Neural progenitor cell (in vitro differentiated cells): ENCODE data around the gene SYTL3. TPM values are rescaled to one million over a fixed set of nuclear protein-coding genes. Genes with fewer than 3 reads are reported as not detected.

Experiments used
- DNase-seq: peaks from one replicate; pipeline ENCODE4 v3.0.0-alpha.2; 2016; ENCODE audit warnings: low spot score
- H2AFZ ChIP-seq: fragments of 200-600 bp; sonication (generic); replicated peaks from 2 replicates; pipeline ENCODE4 v1.6.1; 2016; ENCODE audit warnings: antibody characterized with exemption
- H3F3A ChIP-seq: fragments of 200-600 bp; sonication (generic); 2 replicates; pipeline ENCODE4 v1.6.1; 2016; ENCODE audit warnings: antibody characterized with exemption, low read depth
- H3K27ac ChIP-seq: fragments of 200-600 bp; sonication (generic); 2 replicates; pipeline ENCODE4 v1.5.1; 2016; ENCODE audit warnings: mild to moderate bottlenecking
- H3K27me3 ChIP-seq: fragments of 200-600 bp; sonication (generic); 2 replicates; pipeline ENCODE4 v1.6.1; 2016; ENCODE audit warnings: mild to moderate bottlenecking, moderate library complexity
- H3K36me3 ChIP-seq: fragments of 200-600 bp; sonication (generic); 2 replicates; pipeline ENCODE4 v1.5.1; 2016
- H3K4me1 ChIP-seq: fragments of 200-600 bp; sonication (generic); 2 replicates; pipeline ENCODE4 v1.6.1; 2016; ENCODE audit warnings: mixed run types
- H3K4me2 ChIP-seq: fragments of 200-600 bp; sonication (generic); 2 replicates; pipeline ENCODE4 v1.6.1; 2016
- H3K4me3 ChIP-seq: fragments of 200-600 bp; sonication (generic); 2 replicates; pipeline ENCODE4 v1.5.1; 2016
- H3K79me2 ChIP-seq: fragments of 200-600 bp; sonication (generic); 2 replicates; pipeline ENCODE4 v1.6.1; 2016; ENCODE audit warnings: low read depth
- H3K9ac ChIP-seq: fragments of 200-600 bp; sonication (generic); 2 replicates; pipeline ENCODE4 v1.6.1; 2016
- H3K9me3 ChIP-seq: fragments of 200-600 bp; sonication (generic); 2 replicates; pipeline ENCODE4 v1.5.1; 2016; ENCODE audit warnings: low read depth
- H4K20me1 ChIP-seq: fragments of 200-600 bp; sonication (generic); 2 replicates; pipeline ENCODE4 v1.6.1; 2016; ENCODE audit warnings: low read depth
- H3K27ac Mint-ChIP-seq: 3 replicates; pipeline ENCODE4 v1.8.0; 2021; ENCODE audit warnings: mixed read lengths
- H3K27me3 Mint-ChIP-seq: 2 replicates; pipeline ENCODE4 v1.8.0; 2022; ENCODE audit warnings: low read depth, mild to moderate bottlenecking, inconsistent platforms, moderate library complexity, mixed read lengths; ENCODE audit not compliant: insufficient read depth
- H3K36me3 Mint-ChIP-seq: 3 replicates; pipeline ENCODE4 v1.8.0; 2021; ENCODE audit warnings: mixed read lengths
- H3K4me1 Mint-ChIP-seq: 3 replicates; pipeline ENCODE4 v1.8.0; 2021; ENCODE audit warnings: mixed read lengths
- H3K4me3 Mint-ChIP-seq: 3 replicates; pipeline ENCODE4 v1.8.0; 2021; ENCODE audit warnings: mild to moderate bottlenecking, moderate library complexity, mixed read lengths
- H3K9me3 Mint-ChIP-seq: 3 replicates; pipeline ENCODE4 v1.8.0; 2020; ENCODE audit warnings: mixed read lengths
- EZH2 ChIP-seq: fragments of 200-600 bp; sonication (generic); IDR thresholded peaks from 2 replicates; pipeline ENCODE4 v1.6.1; 2017; ENCODE audit warnings: antibody characterized with exemption, mild to moderate bottlenecking, moderate library complexity
- EZH2phosphoT487 ChIP-seq: fragments of 200-600 bp; sonication (generic); IDR thresholded peaks from 2 replicates; pipeline ENCODE4 v1.6.1; 2017; ENCODE audit warnings: antibody characterized with exemption
- total RNA-seq: library from RNA; depleted of rRNA; stranded (reverse); fragments of >200 nt; gene quantifications from 2 replicates; pipeline ENCODE4 v1.2.3, GENCODE V29; 2015; ENCODE audit warnings: low replicate concordance
- TF ChIP-seq, protein P1 (sequence below): fragments of 200-600 bp; sonication (generic); IDR thresholded peaks from 2 replicates; pipeline ENCODE4 v1.5.1; 2017; ENCODE audit warnings: antibody characterized with exemption, mild to moderate bottlenecking

The SYTL3 gene
- total RNA-seq, 1 donor from 2014 or later, result not detected

DNA sequence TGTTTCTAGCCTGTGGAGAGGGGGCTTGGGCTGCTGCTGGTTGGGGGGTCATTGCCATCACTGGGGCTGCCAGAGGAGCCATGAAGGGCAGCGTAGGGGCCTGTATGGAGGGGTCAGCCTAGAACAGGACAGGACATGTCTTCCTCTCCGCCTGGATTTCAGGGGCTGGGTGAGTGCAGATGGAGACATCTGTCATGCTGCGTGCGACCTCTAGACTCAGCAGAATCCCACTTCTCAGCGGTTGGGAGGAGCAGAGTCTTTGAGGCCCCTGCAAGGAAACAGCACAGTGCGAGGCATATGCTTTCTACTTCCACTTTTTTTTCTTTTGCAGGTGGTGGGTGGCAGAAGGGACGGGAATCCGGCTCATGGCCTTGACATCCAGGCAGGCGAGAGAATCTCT lies 101.4 kb downstream of the SYTL3 start:
- H3K9me3 ChIP-seq, result no peaks in the 10 kb centered on the region
- Mint-ChIP-seq H3K27me3 (peaks cover 6% of the 10 kb centered on the region), H3K27ac (peak overlapping the region; percentile 66), H3K36me3 (no peaks in the 10 kb centered on the region), H3K4me1 (peaks cover 30% of the 10 kb centered on the region), H3K4me3 (no peak overlapping the region), H3K9me3 (no peaks in the 10 kb centered on the region)
- peaks cover 5% of the 10 kb centered on the region for H3K4me1 ChIP-seq
- no peak overlapping the region for H3K27ac ChIP-seq
- H3K27me3 ChIP-seq, result no peaks in the 10 kb centered on the region
- no peak for DNase-seq
- H2AFZ ChIP-seq, result no peak overlapping the region
- no peaks in the 10 kb centered on the region for H3K36me3 ChIP-seq
- no peak overlapping the region for H3K4me2 ChIP-seq
- no peak overlapping the region for H3K4me3 ChIP-seq
- TF ChIP-seq, protein P1, sequence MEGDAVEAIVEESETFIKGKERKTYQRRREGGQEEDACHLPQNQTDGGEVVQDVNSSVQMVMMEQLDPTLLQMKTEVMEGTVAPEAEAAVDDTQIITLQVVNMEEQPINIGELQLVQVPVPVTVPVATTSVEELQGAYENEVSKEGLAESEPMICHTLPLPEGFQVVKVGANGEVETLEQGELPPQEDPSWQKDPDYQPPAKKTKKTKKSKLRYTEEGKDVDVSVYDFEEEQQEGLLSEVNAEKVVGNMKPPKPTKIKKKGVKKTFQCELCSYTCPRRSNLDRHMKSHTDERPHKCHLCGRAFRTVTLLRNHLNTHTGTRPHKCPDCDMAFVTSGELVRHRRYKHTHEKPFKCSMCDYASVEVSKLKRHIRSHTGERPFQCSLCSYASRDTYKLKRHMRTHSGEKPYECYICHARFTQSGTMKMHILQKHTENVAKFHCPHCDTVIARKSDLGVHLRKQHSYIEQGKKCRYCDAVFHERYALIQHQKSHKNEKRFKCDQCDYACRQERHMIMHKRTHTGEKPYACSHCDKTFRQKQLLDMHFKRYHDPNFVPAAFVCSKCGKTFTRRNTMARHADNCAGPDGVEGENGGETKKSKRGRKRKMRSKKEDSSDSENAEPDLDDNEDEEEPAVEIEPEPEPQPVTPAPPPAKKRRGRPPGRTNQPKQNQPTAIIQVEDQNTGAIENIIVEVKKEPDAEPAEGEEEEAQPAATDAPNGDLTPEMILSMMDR, result no peak
- TF ChIP-seq EZH2, result no peak
- TF ChIP-seq EZH2phosphoT487, result no peak
- H3K9ac ChIP-seq, result no peak overlapping the region
- no peaks in the 10 kb centered on the region for H3F3A ChIP-seq
- no peaks in the 10 kb centered on the region for H4K20me1 ChIP-seq
- H3K79me2 ChIP-seq, result no peaks in the 10 kb centered on the region

DNA sequence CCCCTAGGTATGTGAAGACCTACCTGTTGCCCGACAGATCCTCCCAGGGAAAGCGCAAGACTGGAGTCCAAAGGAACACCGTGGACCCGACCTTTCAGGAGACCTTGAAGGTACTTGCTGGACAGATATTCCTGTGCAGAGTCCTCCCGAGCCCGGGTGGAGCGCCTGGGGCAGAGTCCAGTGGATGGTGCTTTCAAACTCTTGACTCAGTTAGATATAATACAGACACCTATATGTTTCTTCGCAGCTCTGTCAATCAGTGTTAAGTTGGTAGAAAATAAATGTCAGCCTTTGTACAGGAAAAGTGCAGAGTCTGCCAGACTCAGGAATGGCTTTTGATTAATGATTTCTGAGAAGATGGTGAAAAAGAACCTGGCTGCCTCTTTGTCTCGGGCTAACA lies 102.1 kb downstream of the SYTL3 start:
- Histone ChIP-seq H3K27me3 (no peaks in the 10 kb centered on the region), H3K4me2 (no peak overlapping the region), H3K27ac (no peak overlapping the region), H4K20me1 (no peaks in the 10 kb centered on the region), H3K9ac (no peak overlapping the region), H3F3A (no peaks in the 10 kb centered on the region), H3K79me2 (no peaks in the 10 kb centered on the region), H3K36me3 (no peaks in the 10 kb centered on the region), H2AFZ (no peak overlapping the region), H3K9me3 (no peaks in the 10 kb centered on the region), H3K4me3 (no peak overlapping the region), H3K4me1 (peaks cover 5% of the 10 kb centered on the region)
- H3K27me3 Mint-ChIP-seq, result peaks cover 6% of the 10 kb centered on the region
- DNase-seq, result no peak
- H3K27ac Mint-ChIP-seq, result peak overlapping the region; percentile 60
- H3K36me3 Mint-ChIP-seq, result no peaks in the 10 kb centered on the region
- TF ChIP-seq EZH2, result no peak
- TF ChIP-seq, protein P1, result no peak
- no peak for TF ChIP-seq EZH2phosphoT487
- H3K9me3 Mint-ChIP-seq, result no peaks in the 10 kb centered on the region
- H3K4me1 Mint-ChIP-seq, result peaks cover 30% of the 10 kb centered on the region
- no peak overlapping the region for H3K4me3 Mint-ChIP-seq

DNA sequence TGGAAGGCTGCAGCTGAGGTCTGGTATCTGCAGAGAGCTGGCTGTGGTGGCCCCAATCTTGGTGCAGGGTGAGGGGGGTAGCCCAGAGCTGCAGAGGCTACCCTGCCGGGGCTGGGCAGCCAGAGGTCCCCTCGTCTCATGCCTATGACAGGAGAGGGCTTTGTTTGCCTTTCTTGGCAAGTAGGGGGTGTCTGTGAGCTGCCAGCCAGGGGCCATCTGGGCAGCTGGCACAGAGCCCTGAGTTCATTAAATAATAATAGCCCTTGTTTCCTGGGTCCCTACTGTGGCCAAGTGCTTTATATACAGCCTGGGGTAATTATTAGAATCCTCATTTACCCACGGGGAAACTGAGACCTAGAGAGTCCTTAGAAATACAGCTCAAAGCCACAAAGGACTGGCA lies 102.8 kb downstream of the SYTL3 start:
- H3K9ac ChIP-seq, result no peak overlapping the region
- peak; percentile 19 for DNase-seq
- no peak overlapping the region for H2AFZ ChIP-seq
- no peaks in the 10 kb centered on the region for H3K79me2 ChIP-seq
- no peak for TF ChIP-seq EZH2
- TF ChIP-seq, protein P1, result peak; percentile 14
- H3F3A ChIP-seq, result peaks cover under 1% of the 10 kb centered on the region
- peaks cover 36% of the 10 kb centered on the region for H3K4me1 Mint-ChIP-seq
- H3K4me3 ChIP-seq, result no peak overlapping the region
- H3K36me3 ChIP-seq, result no peaks in the 10 kb centered on the region
- H3K9me3 ChIP-seq, result no peaks in the 10 kb centered on the region
- no peaks in the 10 kb centered on the region for H3K36me3 Mint-ChIP-seq
- no peak overlapping the region for H3K27ac ChIP-seq
- no peak overlapping the region for H3K4me3 Mint-ChIP-seq
- H3K4me2 ChIP-seq, result no peak overlapping the region
- no peaks in the 10 kb centered on the region for H3K9me3 Mint-ChIP-seq
- H3K27me3 Mint-ChIP-seq, result peaks cover 6% of the 10 kb centered on the region
- H3K4me1 ChIP-seq, result peaks cover 8% of the 10 kb centered on the region
- no peaks in the 10 kb centered on the region for H4K20me1 ChIP-seq
- no peaks in the 10 kb centered on the region for H3K27me3 ChIP-seq
- H3K27ac Mint-ChIP-seq, result no peak overlapping the region
